H1 (cell line): ENCODE data around the gene ZC3H8.

ENCODE experiments used
- ATF2 ChIP-seq: IDR thresholded peaks from 2 replicates; pipeline ENCODE4 v1.6.1; 2012; ENCODE audit warnings: low read length, inconsistent platforms
- CHD7 ChIP-seq: fragments of 300-600 bp; sonication (generic); IDR thresholded peaks from 2 replicates; pipeline ENCODE4 v1.7.1; 2012; ENCODE audit warnings: low read length, moderate library complexity, mild to moderate bottlenecking, inconsistent platforms; ENCODE audit not compliant: insufficient replicate concordance
- CTCF ChIP-seq, 3 experiments: IDR thresholded peaks; 1 replicate in 2 of 3; 2 replicates in 1 of 3; pipeline versions ENCODE4 v1.5.1 to v1.6.1; 2011; ENCODE audit warnings: low read length in 3 of 3, mild to moderate bottlenecking in 3 of 3, inconsistent platforms in 2 of 3, low read depth in 1 of 3, moderate library complexity in 1 of 3; ENCODE audit not compliant: insufficient read depth in 1 of 3; ENCODE audit errors: control extremely low read depth in 1 of 3
- EP300 ChIP-seq, 2 experiments: IDR thresholded peaks; 1 replicate in 1 of 2; 2 replicates in 1 of 2; pipeline ENCODE4 v1.6.1; 2011 to 2012; ENCODE audit warnings: low read depth in 2 of 2, low read length in 2 of 2, mild to moderate bottlenecking in 2 of 2, borderline replicate concordance in 1 of 2, inconsistent platforms in 1 of 2, moderate library complexity in 1 of 2
- EZH2 ChIP-seq: fragments of 200-600 bp; sonication (generic); IDR thresholded peaks from 2 replicates; pipeline ENCODE4 v1.7.1; 2012; ENCODE audit warnings: low read depth, mild to moderate bottlenecking, moderate library complexity, low read length, inconsistent platforms; ENCODE audit not compliant: severe bottlenecking
- NRF1 ChIP-seq: IDR thresholded peaks from 2 replicates; pipeline ENCODE4 v1.6.1; 2011; ENCODE audit warnings: mild to moderate bottlenecking, low read depth, low read length, improper control_type of control experiment
- POLR2A ChIP-seq, 2 experiments: IDR thresholded peaks; 1 replicate in 1 of 2; 2 replicates in 1 of 2; pipeline ENCODE4 v1.6.1; 2011; ENCODE audit warnings: low read depth in 2 of 2, low read length in 2 of 2, mild to moderate bottlenecking in 2 of 2; ENCODE audit errors: control extremely low read depth in 1 of 2
- RXRA ChIP-seq: IDR thresholded peaks from 2 replicates; pipeline ENCODE4 v1.6.1; 2011; ENCODE audit warnings: low read depth, mild to moderate bottlenecking, low read length, moderate library complexity; ENCODE audit not compliant: insufficient read depth
- SRF ChIP-seq: IDR thresholded peaks from 2 replicates; pipeline ENCODE4 v1.6.1; 2011; ENCODE audit warnings: mild to moderate bottlenecking, low read depth, low read length, moderate library complexity
- TEAD4 ChIP-seq: IDR thresholded peaks from 2 replicates; pipeline ENCODE4 v1.6.1; 2012; ENCODE audit warnings: low read depth, low read length, inconsistent platforms, mixed read lengths

GRCh38 chr2:112194028-112194427 is 60.8 kb downstream of the ZC3H8 start:
- no peak for TF ChIP-seq SRF
- no peak for TF ChIP-seq NRF1
- TF ChIP-seq RXRA: no peak
- TF ChIP-seq POLR2A (IDR thresholded peaks at IDR 0.05; ENCODE audit: control extremely low read depth in 1 of 2, low read depth in 2 of 2, low read length in 2 of 2): no peak
- TF ChIP-seq EP300 (IDR thresholded peaks at IDR 0.05; ENCODE audit: borderline replicate concordance in 1 of 2, low read depth in 2 of 2, low read length in 2 of 2): no peak
- TF ChIP-seq CTCF (IDR thresholded peaks at IDR 0.05; ENCODE audit: control extremely low read depth in 1 of 3, insufficient read depth in 1 of 3, low read depth in 1 of 3, low read length in 3 of 3): no peak
- TF ChIP-seq EZH2: no peak
- TF ChIP-seq TEAD4: no peak
- TF ChIP-seq CHD7: no peak
- TF ChIP-seq ATF2: no peak
